GM21576 (cell line): Measurements from ENCODE around the gene PRAMEF13.
"Not testable (repeated sequence)": the region's sequence is repeated elsewhere in the genome, so short reads cannot be mapped to it uniquely, and the experiment has no call there.

Experiments used
- ATAC-seq: cut with Tn5 transposase; IDR thresholded peaks from one replicate; pipeline ENCODE4 v1.9.1; 2021; ENCODE audit warnings: mild to moderate bottlenecking, moderate library complexity; ENCODE audit not compliant: unreplicated experiment

The PRAMEF13 gene, protein sequence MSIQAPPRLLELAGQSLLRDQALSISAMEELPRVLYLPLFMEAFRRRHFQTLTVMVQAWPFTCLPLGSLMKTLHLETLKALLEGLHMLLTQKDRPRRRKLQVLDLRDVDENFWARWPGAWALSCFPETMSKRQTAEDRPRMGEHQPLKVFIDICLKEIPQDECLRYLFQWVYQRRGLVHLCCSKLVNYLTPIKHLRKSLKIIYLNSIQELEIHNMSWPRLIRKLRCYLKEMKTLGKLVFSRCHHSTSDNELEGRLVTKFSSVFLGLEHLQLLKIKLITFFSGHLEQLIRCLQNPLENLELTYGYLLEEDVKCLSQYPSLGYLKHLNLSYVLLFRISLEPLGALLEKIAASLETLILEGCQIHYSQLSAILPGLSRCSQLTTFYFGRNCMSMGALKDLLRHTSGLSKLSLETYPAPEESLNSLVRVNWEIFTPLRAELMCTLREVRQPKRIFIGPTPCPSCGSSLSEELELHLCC

DNA sequence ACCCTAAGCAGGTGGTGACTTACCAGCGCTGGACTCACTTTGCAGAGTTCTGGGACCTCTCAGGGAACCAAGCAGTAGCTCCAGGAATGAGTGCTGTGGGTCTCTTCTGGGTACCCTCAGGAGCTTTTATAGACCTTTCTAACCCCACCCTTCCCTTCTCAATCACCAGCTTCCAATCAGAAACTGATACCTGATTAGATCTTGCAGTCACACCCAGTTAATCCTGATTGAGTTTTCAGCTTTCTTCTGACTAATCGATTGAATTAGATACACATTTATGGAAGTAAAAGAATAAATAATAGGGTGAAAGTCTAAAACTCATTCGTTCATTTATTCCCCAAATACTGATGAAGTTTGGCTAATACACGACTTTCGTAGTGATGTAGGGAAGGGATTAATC, at the start of gene PRAMEF13:
TSS of gene PRAMEF13 (minus strand) at position 101 of the 400 bp plus-strand sequence. CDS start 1,820 bp downstream, outside the sequence.
- not testable (repeated sequence) for ATAC-seq

DNA sequence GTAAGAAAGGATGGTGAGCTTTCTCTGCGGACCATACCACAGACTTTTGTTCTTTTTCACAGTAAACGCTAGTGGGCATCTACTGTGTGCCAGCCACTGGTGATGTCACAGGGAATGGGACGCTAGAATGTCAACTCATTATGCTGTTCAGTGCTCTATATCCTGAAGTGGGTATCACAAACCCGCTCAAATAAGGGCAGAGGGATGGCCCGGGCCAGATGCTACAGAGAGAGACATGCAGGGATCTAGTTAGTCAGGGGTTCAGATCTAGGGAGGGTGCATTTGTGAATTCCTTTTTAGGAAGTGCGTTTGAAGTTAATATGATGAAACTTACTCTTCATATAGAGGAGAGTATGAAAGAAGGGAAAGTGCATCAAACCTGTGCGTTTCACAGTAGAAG, 45.9 kb upstream of the PRAMEF13 start:
- ATAC-seq: not testable (repeated sequence)

DNA sequence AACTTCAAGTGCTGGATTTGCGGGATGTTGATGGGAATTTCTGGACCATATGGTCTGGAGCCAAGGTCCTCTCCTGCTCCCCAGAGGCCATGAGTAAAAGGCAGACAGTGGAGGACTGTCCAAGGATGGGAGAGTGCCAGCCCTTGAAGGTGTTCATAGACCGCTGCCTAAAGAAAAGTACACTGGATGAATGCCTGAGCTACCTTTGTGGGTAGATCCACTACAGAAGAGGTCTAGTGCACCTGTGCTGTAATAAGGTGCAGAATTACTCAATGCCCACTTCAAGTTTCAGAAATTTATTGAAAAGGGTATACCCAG, 45.3 kb upstream of the PRAMEF13 start:
- ATAC-seq: not testable (repeated sequence)

DNA sequence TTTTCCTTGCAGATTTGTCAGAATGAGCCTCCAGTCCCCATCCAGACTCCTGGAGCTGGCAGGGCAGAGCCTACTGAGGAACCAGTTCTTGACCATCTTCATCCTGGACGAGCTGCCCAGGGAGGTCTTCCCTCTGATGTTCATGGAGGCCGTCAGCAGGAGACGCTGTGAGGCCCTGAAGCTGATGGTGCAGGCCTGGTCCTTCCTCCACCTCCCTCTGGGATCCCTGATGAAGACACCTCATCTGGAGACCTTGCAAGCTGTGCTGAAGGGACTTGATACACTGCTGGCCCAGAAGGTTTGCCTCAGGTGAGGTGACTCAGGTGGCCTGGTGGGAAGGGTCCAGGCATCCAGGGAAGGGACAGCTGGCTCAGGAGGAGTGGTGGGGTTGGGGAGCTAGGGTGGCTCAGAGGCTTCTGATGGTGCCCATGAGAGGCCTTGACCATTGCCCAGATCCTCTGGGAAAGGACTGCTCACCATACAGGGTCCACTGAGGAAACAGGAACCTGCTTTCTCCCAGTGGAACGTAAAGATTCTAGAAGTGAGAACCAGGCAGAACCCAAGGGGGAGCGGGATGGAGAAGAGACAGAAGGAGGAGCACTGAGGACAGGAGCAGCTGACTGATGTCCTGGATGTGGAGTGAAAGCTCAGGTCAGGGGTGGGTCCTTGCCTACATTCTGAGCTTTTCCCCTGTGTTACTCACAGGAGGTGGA, 44.8 kb upstream of the PRAMEF13 start:
- ATAC-seq: not testable (repeated sequence)

DNA sequence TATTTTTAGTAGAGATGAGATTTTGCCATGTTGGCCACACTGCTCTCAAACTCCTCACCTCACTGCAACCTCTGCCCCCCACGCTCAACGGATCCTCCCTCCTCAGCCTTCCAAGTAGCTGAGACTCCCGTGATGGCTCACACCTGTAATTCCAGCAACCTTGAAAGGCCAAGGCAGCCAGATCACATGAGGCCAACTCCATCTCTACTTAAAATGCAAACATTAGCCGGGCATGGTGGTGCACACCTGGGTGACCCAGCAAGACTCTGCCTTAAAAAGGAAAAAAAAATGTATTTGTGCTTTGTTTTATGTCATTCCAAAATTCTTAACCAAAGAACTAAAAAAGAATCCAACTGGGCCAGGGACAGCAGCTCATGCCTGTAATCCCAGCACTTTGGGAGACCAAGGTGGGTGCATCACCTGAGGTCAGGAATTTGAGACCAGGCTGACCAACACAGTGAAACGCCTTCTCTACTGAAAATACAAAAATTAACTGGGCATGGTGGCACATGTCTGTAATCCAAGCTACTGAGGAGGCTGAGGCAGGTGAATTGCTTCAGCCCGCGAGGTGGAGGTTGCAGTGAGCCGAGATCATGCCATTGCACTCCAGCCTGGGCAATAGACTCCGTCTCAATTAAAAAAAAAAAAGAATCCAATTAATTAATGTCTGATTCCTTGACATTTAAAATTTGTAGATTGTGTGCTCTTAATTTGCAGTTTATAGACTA, 42.5 kb upstream of the PRAMEF13 start:
- ATAC-seq: not testable (repeated sequence)

DNA sequence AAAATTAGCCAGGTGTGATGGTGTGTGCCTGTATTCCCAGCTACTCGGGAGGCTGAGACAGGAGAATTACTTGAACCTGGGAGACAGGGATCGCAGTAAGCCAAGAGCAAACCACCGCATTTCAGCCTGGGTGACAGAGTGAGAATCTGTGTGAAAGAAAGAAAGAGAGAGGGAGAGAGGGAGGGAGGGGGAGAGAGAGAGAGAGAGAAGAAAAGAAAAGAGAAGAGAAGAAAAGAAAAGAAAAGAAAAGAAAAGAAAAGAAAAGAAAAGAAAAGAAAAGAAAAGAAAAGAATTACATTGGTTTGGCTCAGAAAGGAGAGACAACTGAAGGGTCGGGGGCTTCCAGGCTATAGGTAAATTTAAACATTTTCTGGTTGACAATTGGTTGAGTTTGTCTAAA, 38.4 kb upstream of the PRAMEF13 start:
- not testable (repeated sequence) for ATAC-seq

DNA sequence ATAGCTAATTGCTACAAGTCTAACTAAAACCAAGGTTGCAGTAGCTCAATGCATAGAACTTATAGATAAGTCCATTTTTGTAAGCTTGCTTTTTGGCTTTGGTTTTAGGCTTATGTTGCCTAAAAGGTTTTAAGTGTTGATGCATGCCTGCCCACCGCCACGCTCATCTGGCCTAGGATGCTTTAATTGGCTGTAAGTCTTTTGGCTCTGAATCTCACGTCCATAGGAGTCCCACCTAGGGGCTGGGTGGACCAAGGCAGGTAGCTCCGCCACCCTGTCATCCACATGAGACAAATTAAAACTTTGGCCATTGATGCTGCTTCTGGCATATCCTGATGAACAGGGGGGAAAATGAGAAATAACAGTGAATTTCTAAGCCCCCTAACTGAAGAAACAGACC, 36.4 kb upstream of the PRAMEF13 start:
- not testable (repeated sequence) for ATAC-seq

DNA sequence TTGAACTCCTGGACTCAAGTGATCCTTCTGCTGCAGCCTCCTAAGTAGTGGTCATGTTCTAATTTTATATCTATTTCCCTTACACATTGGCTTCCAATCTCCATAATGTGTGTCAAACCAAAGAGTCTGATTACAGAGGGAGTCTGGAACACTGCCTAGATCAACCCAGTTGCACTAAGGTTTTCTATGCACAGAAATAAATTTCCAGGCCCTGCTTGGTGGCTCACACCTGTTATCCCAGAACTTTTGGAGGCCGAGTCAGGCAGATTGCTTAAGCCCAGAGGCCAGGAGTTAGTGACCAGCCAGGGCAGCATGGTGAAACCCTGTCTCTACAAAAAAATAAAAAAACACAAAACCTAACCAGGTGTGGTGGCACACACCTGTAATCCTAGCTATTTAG, 32.8 kb upstream of the PRAMEF13 start:
- ATAC-seq: not testable (repeated sequence)

DNA sequence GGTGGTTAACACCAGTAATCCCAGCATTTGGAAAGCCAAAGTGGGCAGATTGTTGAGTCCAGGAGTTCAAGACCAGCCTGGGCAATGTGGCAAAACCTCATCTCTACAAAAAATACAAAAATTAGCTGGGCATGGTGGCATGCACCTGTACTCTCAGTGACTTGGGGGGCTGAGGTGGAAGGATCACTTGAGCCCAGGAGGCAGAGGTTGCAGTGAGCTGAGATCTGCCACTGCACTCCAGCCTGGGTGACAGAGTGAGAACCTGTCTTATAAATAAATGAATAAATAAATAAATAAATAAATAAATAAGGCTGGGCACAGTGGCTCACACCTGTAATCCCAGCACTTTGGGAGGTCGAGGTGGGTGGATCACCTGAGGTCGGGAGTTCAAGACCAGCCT, 30.8 kb upstream of the PRAMEF13 start:
- not testable (repeated sequence) for ATAC-seq

DNA sequence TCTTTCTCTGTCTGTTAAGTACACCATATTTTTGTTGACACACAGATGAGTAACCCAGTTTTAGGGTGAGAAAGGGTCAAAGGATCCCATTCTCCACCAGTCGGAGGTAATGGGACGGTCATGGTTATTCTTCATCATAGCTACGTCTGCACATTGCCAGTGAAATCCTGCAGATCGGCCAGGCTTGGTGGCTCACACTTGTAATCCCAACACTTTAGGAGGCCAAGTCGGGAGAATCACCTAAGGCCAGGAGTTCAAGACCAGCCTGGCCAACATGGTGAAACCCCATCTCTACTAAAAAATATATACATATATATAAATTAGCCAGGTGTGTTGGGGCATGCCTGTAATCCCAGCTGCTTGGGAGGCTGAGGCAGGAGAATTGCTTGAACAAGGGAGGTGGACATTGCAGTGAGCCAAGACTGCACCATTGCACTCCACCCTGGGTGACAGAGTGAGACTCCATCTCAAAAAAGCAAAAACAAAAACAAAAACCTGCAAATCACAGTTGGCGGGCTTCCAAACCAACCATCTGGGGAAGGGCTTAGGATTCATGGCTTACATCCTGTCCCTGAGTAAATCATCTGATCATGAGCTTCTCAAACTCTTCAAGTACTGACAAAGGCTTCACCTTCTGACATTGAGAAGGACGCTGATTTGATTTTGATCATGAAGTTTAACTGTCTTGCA, 30.0 kb upstream of the PRAMEF13 start:
- not testable (repeated sequence) for ATAC-seq

DNA sequence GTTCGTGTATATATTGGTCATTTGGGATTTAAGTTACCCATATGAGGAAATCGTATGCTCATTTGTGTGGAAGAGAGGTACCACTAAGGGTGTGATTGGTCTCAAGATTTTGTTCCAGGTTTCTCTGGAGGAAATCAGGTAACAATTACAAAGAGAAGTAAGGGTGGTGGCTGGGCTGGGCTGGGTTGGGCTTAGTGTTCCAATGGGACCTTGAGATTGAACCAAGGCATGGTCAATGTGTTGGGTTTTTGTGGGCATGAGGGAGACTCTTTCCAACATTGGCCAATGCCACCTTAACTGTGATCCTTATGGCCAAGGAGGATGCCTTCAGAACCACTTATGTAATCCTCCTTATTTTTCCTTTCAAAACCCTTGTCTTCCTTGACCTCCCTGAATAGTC, 29.4 kb upstream of the PRAMEF13 start:
- ATAC-seq: not testable (repeated sequence)

DNA sequence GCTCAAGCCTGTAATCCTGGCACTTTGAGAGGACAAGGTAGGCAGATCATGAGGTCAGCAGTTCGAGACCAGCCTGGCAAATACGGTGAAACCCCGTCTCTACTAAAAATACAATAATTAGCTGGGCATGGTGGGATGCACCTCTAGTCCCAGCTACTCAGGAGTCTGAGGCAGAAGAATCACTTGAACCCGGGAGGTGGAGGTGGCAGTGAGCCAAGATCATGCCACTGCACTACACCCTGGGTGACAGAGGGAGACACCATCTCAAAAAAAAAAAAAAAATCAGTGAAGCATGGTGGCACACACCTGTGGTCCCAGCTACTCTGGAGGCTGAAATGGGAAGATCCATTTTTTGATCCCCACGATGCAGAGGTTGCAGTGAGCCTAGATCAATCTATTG, 28.9 kb upstream of the PRAMEF13 start:
- ATAC-seq: not testable (repeated sequence)

DNA sequence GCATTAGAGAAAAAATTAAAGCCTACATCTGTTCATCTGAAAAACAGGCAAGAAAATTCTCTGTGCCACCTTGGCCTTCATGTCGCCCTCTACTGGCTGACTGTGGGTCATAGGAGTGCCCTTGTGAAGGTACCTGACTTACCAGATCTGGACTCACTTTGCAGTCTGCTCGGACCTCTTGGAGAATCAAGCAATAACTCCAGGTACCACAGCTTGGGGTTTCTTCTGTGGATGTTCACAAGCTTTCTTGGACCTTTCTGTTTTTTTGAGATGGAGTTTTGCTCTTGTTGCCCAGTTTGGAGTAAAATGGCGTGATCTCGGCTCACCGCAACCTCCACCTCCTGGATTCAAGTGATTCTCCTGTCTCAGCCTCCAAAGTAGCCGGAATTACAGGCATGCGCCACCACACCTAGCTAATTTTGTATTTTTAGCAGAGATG, 27.2 kb upstream of the PRAMEF13 start:
- ATAC-seq: no peak

DNA sequence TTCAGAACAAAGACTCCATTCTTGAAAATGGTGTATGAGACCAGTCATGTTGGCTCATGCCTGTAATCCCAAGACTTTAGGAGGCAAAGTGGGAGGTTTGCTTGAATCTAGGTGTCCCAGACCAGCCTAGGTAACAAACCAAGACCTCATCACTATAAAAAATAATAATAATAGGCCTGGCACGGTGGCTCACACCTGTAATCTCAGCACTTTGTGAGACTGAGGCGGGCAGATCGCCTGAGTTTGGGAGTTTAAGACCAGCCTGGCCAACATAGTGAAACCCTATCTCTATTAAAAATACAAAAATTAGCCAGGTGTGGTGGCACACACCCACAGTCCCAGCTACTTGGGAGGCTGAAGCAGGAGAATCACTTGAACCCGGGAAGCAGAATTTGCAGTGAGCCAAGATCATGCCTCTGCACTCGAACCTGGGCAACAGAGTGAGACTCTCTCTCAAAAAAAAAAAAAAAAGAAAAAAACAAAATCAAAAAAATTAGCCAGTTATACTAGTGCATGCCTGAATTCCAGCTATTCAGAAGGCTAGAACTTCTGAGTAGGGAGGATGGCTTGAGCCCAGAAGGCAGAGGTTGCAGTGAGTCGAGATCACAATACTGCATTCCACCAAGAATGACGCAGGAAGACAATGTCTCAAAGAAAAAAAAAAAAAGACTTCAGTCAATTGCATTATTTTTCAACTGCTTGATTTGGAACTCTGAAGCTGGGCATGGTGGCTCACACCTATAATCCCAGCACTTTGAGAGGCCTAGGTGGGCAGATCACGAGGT, 26.3 kb upstream of the PRAMEF13 start:
- not testable (repeated sequence) for ATAC-seq

DNA sequence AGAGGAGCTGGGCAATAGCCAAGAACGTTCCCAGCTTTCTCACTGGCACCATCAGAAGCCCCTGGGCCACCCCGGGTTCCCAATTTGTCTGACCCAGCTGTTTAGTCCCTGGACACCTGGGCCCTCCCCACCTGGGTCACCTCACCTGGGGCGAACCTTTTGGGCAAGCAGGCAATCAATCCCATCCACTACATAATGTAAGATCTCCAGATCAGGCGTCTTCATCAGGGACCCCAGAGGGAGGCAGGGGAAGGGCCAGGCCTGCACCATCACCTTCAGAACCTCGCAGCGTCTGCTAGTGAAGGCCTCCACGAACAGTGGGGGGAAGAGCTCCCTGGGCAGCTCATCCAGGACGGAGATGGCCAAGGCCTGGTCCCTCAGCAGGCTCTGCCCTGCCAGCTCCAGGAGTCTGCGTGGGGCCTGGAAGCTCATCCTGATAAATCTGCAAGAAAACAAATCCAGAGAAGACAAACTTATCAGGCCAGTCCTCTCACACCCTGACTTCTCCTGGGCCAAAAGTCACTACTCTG, 24.5 kb upstream of the PRAMEF13 start, which contains the start of gene PRAMEF18:
TSS of gene PRAMEF18 (minus strand) at position 480 of the 530 bp plus-strand sequence. CDS start at position 432, 48 bp downstream.
- ATAC-seq: not testable (repeated sequence)

DNA sequence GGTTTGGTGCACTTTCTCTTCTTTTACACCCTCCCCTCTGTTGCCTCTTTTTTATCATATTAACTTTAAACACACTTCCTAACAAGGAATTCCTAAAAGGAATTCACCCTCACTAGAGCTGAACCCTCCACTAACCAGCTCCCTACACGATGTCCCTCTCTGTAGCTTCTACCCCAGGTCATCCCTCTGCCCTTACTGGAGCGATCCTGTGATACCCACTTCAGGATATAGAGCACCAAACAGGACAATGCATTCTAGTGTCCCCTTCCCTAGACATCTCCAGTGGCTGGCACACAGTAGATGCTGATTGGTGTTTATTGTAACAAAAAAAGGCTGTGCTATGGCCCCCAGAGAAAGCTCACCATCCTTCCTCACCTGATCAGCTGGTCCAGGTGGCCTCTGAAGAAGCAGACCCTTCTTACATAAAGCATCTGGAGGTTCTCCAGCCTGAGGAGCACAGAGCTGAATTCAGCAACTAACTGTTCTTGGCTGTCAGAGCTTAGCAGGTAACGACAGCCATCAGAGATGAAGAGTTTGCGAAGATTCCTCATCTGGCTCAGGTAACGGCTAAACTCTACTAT, 23.4 kb upstream of the PRAMEF13 start:
- ATAC-seq: no peak

DNA sequence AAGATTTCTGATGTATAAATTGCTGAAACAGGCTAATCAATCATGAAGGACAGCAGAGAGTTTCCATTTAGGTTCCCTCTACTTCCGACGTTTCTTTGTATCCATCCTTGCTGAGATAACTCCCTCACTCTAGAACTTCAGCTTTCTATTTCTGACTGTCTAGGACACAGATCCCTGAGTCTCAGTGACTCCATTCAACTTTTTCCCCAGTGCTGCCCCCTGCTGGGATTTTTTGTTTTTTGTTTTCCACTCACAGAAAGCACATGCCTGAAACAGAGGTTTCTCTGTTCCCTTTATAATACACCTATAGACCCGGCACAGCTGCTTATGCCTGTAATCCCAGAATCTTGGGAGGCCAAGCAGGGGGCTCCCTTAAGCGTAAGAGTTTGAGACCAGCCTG, 21.6 kb upstream of the PRAMEF13 start:
- ATAC-seq: not testable (repeated sequence)

DNA sequence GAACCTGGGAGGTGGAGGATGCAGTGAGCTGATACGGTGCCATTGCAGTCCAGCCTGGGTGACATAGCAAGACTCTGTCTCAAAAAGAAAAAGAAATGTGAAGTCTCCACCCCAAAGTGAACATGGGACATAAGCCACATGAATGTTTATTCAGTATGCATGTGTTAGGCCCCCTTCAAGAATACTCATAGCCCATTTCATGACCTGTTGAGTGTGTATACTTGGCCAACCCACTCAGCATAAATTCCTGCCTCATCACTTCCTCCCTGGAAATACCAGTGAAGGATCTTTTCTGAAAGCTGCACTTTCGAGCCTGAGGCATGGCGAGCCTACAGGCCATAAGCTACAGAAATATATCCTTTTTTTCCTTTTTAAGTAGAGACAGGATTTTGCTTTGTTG, 18.0 kb upstream of the PRAMEF13 start:
- not testable (repeated sequence) for ATAC-seq

DNA sequence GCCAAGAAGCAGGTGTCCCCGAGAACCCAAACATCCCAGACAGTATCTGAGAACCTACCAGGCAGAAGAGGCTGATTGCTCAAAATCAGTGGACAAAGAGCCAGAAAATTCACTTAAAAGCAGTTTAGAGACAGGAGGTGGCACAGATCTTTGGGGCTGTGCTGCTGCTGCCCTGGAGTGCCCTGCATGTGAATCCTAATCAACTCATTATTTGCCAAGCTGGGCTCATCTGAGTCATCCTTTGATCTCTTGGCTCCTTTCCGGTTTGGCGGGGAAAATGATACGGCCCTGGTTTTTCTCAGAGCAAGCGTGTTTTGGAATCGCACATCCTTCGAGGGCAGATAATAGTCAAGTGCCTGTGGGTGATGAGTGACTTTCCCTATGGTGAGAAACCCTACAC, 15.4 kb upstream of the PRAMEF13 start:
- ATAC-seq: not testable (repeated sequence)
